HG02884 (cell line): ENCODE results near the gene WNT5A.

Experiments used
- ATAC-seq: cut with Tn5 transposase; IDR thresholded peaks from one replicate; pipeline ENCODE4 v1.9.1; 2021; ENCODE audit warnings: mild to moderate bottlenecking, moderate library complexity; ENCODE audit not compliant: unreplicated experiment

WNT5A gene

DNA sequence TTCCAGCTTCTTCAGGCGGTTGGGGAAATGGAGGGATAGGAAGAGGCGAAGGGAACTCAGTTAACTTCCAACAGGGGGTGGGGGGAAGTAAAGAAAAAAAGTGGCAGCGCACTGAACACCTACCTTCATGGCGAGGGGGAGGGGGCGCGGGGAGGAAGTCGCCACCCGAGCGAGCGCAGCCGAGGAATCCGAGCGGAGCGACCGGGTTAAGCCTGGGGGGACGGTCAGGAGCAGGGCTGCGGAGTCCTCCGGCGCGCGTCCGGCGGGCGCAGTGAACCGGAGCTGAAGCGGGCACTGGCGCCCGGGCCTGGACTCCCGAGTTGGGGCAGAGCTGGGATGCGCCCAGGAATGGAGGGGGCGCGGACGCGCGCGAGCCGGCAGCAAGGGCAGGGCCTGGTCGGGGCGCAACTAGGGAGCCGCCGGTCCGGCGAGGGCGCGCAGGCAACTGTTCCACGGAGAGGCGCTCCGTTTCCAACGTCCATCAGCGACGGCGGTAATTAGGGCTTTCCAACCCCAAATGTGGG lies at the start of gene WNT5A:
Gene WNT5A (minus strand): TSS at position 450 of the 524 bp plus-strand sequence. CDS start 321 bp downstream, at position 129.
- no peak for ATAC-seq

DNA sequence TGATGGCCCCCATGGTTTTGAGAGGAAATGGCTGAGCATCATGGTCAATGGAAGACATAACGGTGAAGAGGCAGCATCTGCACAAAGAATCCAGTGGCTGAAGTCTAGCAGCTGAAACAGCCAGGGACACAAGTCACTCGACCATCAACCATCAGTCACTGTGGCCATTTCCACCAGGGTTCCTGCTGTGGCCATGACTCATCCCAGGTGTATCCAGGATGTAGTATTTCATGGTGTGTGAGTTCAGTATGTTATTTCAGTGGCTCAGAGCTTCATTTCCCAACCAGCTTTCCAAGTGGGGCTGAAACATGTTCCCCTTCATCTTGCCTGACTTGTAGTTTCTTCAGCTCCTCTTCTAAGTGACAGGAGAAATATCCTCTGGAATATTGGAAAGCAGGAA lies 47.8 kb upstream of the WNT5A start:
- ATAC-seq, result no peak

DNA sequence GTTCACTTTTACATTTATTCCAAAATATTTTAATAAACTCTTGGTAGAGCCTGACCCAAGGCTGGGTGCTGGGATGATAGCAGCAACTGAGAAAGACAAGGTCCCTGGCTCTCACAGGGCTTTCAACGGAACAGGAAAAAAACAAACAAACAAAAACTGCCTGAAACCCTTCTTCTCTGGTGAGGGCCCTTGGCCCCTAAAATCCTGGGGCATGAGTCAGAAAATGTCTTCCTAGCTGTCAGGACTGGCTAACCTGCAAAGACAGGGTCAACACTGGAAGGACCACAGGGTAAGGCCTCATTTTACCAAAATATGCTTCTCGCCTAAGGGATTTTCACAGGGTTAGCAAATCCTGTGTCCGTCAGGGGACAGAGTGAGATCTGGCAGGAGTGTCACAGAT lies 45.7 kb upstream of the WNT5A start:
- ATAC-seq, result no peak

DNA sequence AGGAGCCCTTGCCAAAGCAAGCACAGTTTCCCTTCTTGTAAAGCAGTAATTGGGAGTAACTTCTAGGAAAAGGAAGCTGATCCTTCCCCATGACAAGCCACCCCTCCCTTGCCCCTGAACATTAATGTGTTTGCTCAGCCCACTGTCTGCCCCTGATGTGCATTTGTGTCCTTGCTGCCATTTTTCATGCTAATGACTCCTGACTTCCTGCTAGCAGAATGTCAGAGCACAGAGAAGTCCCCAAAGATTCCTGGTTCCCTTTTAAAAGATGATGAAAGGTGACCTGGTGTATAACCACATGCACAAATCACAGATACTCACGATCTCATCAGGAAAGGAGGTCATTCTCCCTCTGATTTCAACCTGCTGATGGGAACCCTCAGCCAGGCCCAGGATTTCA lies 44.2 kb upstream of the WNT5A start:
- no peak for ATAC-seq

DNA sequence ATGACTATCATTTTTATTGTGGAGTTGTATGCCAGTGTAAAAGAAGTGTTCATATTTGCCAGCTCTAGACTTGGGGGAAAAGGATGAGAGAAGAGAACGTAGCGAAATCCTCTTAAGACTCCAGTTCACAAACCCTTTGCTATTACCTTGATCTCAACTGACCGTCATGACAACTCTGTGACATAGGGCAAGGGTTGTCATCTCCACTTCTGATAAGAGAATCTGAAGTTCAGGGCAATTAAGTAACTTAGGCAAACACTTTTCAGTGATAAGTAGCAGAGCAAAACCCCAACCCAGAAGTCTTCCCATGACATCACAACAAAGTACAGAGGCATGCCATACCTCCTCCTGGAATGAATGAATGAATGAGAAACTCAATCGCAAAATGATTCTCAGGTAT lies 40.3 kb upstream of the WNT5A start:
- ATAC-seq, result no peak

DNA sequence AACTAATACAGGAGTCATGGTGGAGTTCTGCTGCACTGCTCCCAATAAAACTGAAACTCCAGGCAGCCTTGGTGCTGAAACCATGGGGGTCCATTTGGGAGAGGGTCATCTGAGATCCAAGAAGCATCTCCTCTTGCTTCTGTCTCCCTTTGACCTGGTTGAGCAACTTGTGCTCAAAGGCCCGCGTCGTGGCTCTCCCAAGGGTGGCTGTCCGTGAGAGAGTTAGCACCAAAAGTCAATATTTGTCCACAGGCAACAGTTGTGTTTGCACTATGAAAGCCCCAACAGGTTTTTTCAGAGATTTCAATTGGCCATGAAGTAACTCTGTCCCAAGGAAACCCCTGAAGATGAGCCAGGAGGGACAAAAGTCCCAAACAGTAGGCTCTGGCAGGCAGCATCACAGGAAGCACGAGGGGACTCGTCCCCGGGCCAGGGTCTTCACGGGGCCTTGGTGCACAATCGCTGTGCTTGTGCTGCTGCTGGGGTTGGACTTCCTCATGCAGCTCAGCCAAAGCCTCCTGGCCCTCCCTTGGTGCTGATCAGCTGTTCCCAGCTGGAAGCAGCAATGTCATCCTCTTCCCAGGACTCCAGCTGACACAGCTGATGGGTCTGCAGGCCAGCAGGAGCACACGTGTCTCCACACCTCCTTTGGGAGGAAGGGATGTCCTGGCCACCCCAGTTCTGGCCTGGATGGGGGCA lies 39.4 kb upstream of the WNT5A start:
- no peak for ATAC-seq

DNA sequence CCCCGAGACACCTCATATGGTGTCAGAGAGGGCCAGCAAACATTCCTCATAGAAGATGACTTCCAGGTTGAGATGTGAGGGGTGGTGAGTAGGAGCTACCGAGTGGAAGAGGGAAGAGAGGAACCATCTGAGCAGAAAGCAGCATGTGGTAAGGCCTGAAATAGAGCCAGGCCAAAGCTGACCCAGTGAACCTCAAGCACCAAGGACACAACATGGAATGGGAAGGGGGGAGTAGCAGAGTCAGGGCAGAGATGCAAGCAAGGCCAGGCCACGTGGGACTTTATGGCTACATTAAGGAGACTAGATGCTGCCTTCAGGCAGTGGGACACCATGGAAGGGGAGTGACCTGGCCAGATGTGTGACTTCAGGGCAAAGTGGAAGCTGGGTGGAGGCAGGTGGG lies 38.3 kb upstream of the WNT5A start:
- ATAC-seq, result no peak

DNA sequence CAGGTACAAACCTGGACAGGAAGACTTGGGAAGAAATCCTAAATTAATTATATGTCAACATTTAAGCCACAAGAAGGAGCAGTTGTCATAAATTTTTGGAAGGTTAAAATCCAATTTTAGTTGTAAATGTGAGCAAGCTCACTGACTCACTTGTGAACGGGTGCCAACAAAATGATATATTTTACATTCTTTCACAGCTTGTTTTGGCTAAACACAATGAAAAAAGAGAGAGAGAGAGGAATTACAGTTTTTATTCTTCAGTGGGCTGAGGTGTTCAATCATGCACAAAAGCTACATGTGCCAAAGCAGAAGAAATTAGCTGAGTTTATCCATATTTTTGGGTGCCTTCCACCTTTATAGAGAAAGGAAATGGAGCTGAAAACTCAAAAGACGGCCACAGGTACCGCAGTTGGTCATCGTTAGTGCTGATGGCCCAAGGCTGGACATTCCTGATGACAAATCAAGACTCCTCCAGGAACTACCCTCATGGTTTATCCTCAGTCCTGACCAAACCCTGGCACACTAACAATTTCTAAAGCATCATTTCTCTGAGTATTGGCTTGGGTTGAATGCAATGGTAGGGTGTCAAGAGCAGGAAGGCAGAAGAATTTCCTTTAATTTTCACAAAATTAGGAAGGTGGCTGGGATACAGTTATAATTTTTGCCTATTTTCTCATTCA lies 37.6 kb upstream of the WNT5A start:
- no peak for ATAC-seq

DNA sequence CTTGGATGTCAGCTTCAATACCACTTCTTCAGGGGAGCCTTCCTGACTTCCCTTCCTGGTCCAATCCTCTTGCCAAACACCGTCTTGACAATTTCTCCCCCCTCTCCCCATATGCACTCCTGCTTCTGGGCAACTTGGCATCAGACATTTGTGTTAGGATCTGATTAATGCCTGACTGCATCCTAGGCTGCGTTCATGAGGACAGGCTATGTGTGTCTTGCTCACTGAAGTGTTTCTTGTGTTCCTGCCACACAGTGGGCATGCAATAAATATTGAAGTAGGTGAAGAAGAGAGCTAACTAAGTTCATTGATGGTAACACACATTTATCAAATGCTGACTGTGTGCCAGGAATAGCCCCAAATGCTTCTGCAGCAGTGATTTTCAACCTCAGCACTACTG lies 36.4 kb upstream of the WNT5A start:
- ATAC-seq, result no peak

DNA sequence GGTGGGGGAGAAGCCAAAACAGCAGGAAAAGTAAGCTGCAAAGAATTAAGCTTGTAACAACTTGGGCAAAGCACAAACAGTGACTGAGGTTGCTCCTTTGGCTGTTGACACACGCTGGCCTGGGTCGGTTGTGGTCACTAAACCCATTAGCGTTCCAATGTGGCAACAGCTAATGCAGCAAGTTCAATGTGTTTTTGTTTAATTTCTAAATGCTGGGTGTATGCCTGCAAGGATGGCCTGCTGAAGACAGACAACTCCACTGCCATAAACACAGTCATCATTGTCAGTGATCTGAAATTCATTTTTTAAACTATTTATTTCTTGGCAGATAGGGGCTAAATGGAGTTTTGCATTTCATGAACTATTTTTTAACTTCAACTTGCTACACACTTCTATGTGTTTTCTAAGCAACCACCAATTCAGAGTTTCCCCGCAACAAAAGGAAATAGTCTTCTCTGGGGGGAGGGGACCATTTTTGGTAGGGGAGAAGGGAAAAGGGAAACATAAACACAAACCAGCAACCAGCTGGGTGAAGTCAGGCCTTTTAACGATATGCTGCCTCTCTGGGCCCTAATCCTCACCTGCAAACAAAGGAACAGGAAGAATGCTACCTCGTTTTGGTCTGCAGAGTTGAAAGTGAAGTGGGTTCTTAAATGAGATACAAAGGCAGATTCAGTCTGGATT lies 34.8 kb upstream of the WNT5A start:
- ATAC-seq, result no peak

DNA sequence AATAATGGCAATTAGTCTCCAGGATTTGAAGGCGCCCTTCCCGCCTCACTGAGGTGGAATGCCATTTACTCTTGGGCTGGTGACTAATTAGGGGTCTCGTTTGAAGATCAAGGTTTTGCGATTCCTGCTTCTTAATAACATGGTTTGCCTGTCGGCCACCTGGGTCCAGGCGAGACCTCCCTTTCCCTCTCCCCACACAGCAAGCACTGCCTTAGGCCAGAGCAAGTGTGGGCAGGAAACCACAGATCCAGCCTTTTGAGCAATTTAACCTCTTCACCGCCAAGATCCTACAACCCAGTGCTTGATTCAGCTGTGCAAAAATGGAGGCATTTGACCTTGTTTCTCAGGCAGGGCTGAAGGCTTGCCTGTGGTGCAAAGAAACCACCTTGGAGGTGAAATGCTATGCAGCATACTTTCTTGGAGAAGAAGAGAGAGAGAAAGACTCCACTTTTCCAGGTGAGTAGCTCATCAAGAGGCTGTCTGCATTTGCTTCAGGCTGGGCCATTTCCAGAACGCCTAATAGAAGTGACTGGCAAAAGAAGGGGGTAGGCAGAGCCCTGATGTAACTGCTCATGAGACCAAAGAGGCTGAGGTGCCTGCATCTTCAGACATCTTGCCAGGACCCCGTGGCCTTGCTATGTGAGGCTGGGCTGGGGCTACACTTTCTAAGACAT lies 34.1 kb upstream of the WNT5A start:
- ATAC-seq, result no peak

DNA sequence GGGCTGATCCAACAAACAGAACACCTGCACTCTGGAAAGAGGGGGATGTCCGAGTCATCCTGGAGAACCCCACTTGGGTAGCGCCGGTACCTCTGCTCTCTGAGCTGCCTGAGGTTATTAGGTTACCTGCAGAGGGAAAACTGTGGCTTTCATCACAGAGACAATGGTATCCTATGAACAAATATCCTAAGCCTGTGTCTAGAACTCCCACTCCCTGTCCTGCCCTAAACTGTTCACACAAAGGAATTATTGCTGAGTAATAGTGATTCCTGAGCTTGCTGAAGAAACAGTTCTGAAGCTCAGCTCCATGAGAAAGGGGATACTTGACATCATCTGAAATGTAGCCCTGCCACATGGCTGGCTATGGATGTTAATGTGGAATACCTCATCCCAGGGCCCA lies 31.9 kb upstream of the WNT5A start:
- ATAC-seq, result no peak

DNA sequence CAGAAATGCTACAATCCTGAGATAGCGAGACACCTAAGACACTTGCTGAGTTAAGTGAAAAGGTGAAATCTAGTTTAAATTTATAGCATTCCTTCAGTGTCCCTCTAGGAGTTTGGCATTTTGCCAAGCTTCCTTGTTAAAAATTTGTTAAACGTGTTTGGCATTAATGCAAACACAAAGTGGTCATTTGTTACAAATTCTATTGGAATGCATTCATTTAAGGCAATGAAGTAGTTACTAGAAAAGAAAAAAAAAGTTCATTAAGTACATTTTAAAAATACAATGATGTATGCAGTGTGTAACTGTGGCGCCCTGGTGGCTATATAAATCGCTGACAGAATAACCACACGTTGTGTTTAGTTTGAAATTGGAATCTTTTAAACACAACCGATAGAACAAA lies 31.3 kb upstream of the WNT5A start:
- no peak for ATAC-seq

DNA sequence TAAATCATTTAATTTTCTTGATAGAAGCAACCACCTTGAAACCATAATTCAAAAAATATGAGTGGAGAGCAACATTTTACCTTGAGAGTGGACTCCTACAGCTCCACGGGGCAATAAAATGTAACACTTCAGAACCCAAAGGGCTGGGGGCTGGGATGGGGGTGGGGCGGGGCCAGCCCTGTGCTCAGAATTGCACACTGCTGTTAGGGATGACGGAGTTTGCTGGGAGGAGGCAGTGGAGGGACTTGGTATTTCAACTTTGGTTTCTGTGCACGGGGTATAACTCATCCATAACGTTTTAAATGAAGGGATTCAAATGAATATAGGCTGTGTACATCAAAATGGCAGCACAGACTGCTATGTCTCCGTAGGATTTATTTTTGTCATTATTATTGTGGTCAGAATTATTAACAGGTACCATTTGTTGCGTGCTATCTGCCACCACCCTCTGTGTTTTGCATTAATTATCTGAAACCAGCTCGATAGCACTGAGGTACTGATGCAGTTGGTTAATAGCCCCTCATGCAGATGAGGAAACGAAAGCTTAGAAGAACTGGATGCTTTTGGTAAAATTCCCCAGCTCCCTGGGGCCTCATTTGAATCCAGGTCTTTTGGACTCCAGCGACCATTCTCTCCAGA lies 29.4 kb upstream of the WNT5A start:
- no peak for ATAC-seq

DNA sequence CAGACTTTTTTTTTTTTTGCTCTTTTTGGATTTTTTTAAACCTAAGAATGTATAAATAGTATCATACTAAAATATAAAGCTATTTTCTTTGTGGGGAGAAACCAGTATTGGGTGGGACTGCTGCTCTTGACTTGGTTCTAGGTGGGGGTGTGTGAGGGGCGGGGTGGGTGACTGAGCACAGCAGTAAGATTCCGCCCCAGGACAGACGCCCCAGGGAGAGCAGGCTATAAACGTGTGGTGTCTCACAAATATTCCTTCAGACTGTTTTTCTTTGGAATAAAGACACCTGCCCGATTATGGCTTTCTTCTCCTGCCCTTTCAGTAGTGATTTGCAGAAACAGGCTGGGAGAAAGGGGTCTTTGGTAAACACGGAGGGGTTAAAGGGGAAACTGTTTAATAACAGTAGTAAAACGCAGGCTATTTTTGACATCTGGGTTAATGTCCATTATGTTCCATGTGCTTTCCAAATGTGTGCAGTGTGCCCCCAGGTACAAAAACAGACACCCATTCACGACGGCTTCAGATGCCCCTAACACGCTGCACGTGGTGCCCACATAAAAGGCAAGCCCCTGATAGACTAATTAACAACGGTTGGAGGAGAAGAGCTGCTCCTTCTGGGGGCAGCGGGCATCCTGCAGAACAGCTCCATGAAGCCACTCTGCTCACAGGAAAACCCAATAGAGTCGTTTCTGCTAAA lies 28.6 kb upstream of the WNT5A start:
- ATAC-seq, result no peak

DNA sequence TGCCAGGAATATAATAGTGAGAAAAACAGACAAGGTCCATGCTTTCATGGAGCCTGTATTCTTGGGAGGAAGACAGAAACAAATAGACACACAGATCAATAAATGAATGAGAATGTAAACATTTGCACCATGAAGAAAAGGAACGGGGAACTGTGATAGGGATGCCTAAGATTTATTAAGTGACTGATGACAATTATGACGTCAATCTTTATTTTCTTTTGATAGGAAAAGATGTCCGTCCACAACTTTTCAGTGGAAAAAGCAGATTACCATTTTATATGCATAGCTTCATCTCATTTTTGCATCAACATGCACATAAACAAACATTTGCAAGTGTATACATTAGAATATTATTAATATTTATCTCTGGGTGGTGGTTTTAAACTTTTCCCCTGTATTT lies 27.9 kb upstream of the WNT5A start:
- no peak for ATAC-seq

DNA sequence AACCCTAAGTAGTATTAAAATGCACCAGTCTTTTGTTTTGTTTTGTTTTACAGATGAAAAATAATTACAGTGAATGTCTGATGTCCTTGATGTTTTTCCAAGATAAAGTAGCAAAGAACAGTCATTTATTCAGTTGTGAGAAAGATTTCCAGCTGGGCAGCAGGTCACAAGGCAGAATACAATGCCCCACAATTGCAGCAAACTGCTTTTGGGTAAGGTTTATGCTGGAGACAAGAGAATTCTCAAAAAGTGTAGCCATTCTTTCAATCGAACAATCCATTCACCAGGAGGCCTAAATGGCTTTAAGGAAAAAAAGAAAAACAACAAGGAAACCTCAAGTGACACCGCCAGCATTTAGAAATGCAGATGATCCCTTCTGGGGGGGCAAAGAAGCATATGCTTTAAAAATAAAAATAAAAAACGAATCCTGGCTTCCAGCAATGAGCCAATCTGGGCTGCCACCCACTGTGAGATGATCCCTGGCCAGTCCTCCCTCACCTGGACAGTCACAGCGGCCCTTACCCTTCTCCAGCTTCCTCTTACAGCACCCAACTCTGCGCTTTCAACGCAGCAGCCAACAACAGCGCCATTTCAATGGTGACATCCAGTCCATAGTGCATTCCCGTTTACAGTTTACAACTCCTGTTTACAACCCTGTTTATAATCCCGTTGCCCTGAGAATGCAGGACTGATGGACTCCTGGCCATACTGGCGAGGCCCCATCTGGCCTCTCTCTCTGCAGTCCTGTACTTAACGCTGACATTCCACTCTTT lies 25.7 kb upstream of the WNT5A start:
- no peak for ATAC-seq

DNA sequence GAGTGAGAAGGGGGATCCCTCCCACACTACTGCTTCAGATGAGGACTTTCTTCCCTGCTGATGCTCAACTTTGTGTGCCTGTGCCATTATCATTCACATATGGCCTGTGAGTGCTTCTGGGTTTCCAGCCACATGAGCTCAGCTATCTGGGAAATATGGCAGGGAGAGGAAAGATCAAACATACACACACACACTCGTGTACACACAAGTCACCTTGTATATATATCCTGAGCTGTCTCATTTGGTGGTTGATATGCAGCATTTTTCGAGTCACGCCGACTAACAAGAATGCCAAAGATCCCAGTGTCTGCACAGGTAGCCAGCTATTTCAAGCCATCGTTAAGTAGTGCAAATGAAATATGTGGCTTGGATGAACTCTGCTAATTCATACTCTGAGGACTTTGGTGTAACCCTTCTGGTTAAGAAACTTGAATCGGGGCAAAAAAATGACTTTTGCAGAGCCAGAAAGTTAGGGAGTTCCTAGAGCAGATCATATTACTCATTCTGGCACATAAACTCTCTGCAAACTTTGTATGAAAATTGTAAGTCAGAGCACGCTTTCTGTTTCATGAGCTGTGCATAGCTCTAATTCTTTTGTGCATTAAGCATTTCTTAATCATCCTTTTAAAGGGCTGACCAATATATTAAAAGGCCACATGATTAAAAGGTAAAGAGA lies 24.9 kb upstream of the WNT5A start:
- no peak for ATAC-seq

DNA sequence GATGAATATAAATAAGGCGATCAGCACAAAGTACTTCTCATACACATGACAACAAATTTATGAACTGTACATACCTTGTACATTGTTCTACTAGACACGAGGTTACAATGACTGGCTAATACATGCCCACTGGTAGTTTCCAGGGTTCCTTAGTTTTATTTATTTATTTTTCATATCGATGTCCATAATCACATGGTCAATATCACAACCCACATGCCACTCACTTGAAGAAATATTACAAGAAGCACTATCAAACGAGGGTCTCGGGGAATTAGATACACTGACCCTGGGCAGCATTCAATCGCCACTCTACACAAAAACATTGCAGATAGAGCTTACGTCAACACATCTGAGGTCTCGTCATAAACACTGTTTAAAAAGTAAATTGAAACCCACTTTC lies 21.2 kb upstream of the WNT5A start:
- ATAC-seq, result no peak
